ENCODE measurements around the gene SETD1B.
"Not testable (repeated sequence)": the region's sequence is repeated elsewhere in the genome, so short reads cannot be mapped to it uniquely, and the experiment has no call there.

Gene SETD1B

GRCh38 chr12:121787063-121788025 is 16.5 kb upstream of the SETD1B start:
- H3K27ac ChIP-seq: peak overlapping the region; percentile 43; the same call in 1 of the 2 replicates
- TF ChIP-seq ZFX (IDR thresholded peaks at IDR 0.05; ENCODE audit: borderline replicate concordance) (no peak), CTCF (IDR thresholded peaks at IDR 0.05) (no peak)

GRCh38 chr12:121788176-121788818 is 15.5 kb upstream of the SETD1B start:
- H3K27ac ChIP-seq: no peak overlapping the region
- TF ChIP-seq CTCF (IDR thresholded peaks at IDR 0.05): no peak
- TF ChIP-seq ZFX (IDR thresholded peaks at IDR 0.05; ENCODE audit: borderline replicate concordance): no peak

GRCh38 chr12:121789233-121789781 is 14.5 kb upstream of the SETD1B start:
- no peak overlapping the region for H3K27ac ChIP-seq
- TF ChIP-seq CTCF (IDR thresholded peaks at IDR 0.05): no peak
- TF ChIP-seq ZFX (IDR thresholded peaks at IDR 0.05; ENCODE audit: borderline replicate concordance): no peak

- TF ChIP-seq ZFX (IDR thresholded peaks at IDR 0.05; ENCODE audit: borderline replicate concordance): no peak
- TF ChIP-seq CTCF (IDR thresholded peaks at IDR 0.05): no peak
- H3K27ac ChIP-seq: no peak overlapping the region
Observed at GRCh38 chr12:121789800-121790728, 13.7 kb upstream of the SETD1B start.

- not testable (repeated sequence) for H3K27ac ChIP-seq
Observed at GRCh38 chr12:121790785-121791184, 13.0 kb upstream of the SETD1B start.

GRCh38 chr12:121791671-121792551 is 11.9 kb upstream of the SETD1B start:
- TF ChIP-seq CTCF (IDR thresholded peaks at IDR 0.05) (no peak), ZFX (IDR thresholded peaks at IDR 0.05; ENCODE audit: borderline replicate concordance) (no peak)

More at GRCh38 chr12:121791671-121792551, 11.9 kb upstream of the SETD1B start:
- H3K27ac ChIP-seq: peak overlapping the region; percentile 100
